Muscle of arm (tissue), 12 donors: ENCODE measurements around the gene AZIN2. TPM values are rescaled to one million over a fixed set of nuclear protein-coding genes. Genes with fewer than 3 reads are reported as not detected.
"Not testable (repeated sequence)": the region's sequence is repeated elsewhere in the genome, so short reads cannot be mapped to it uniquely, and the experiment has no call there.

Experiments used
- DNase-seq: peaks from one replicate; pipeline ENCODE4 v3.0.0-alpha.2; 2013
- polyA plus RNA-seq, 12 donors: library from polyadenylated mRNA; unstranded; fragments of 120-200 nt; gene quantifications; one replicate each; pipeline ENCODE4 v1.2.1, GENCODE V29; 2013; ENCODE audit not compliant: insufficient read length in 12 of 12

Gene AZIN2
- polyA plus RNA-seq, 12 donors, result 3.3 to 9.9 (median 5.0) TPM; not detected in 1

- no peak for DNase-seq
Measured at GRCh38 chr1:33057095-33057494, 23.9 kb upstream of the AZIN2 start.

- peak; percentile 88 for DNase-seq
Measured at GRCh38 chr1:33060579-33061083, 20.3 kb upstream of the AZIN2 start.

GRCh38 chr1:33061834-33062233, 19.1 kb upstream of the AZIN2 start:
- DNase-seq, result no peak

GRCh38 chr1:33064284-33064683, 16.7 kb upstream of the AZIN2 start:
- not testable (repeated sequence) for DNase-seq

- DNase-seq, result no peak
Measured at GRCh38 chr1:33065301-33065700, 15.7 kb upstream of the AZIN2 start.

- not testable (repeated sequence) for DNase-seq
Measured at GRCh38 chr1:33066477-33066876, 14.5 kb upstream of the AZIN2 start.

GRCh38 chr1:33068108-33068507, 12.8 kb upstream of the AZIN2 start:
- not testable (repeated sequence) for DNase-seq

- no peak for DNase-seq
Measured at GRCh38 chr1:33070628-33071027, 10.3 kb upstream of the AZIN2 start.

GRCh38 chr1:33072707-33073106, 8.2 kb upstream of the AZIN2 start:
- no peak for DNase-seq

GRCh38 chr1:33074193-33074945, 6.6 kb upstream of the AZIN2 start:
- DNase-seq, result no peak

- no peak for DNase-seq
Measured at GRCh38 chr1:33078030-33078591, 2.8 kb upstream of the AZIN2 start.

- DNase-seq, result no peak
Measured at GRCh38 chr1:33080373-33080772, 580 bp upstream of the AZIN2 start.

GRCh38 chr1:33081554-33082305, 777 bp downstream of the AZIN2 start:
- no peak for DNase-seq

GRCh38 chr1:33082575-33083108, 1.7 kb downstream of the AZIN2 start:
- no peak for DNase-seq

- DNase-seq, result no peak
Measured at GRCh38 chr1:33085332-33085731, 4.4 kb downstream of the AZIN2 start.

- DNase-seq, result peak; percentile 79
Measured at GRCh38 chr1:33086384-33086850, 5.5 kb downstream of the AZIN2 start.

- DNase-seq, result no peak
Measured at GRCh38 chr1:33087677-33088076, 6.7 kb downstream of the AZIN2 start.

- DNase-seq, result no peak
Measured at GRCh38 chr1:33088119-33088906, 7.4 kb downstream of the AZIN2 start.

GRCh38 chr1:33089457-33089856, 8.5 kb downstream of the AZIN2 start:
- DNase-seq, result no peak

GRCh38 chr1:33092438-33092837, 11.5 kb downstream of the AZIN2 start:
- DNase-seq, result no peak

GRCh38 chr1:33093004-33093403, 12.1 kb downstream of the AZIN2 start:
- DNase-seq, result no peak
